ENCODE measurements around the gene SEMA3E. TPM values are rescaled to one million over a fixed set of nuclear protein-coding genes. Genes with fewer than 3 reads are reported as not detected.

SEMA3E gene
- total RNA-seq, 1 experiment from 2014 or later: 0.20 TPM

- Mint-ChIP-seq H3K4me1 (ENCODE audit: low read depth, unreplicated experiment) (peaks cover 7% of the 10 kb centered on the region), H3K36me3 (ENCODE audit: insufficient read depth, unreplicated experiment) (no peaks in the 10 kb centered on the region), H3K4me3 (ENCODE audit: unreplicated experiment) (no peak overlapping the region), H3K9me3 (ENCODE audit: unreplicated experiment) (peaks cover 13% of the 10 kb centered on the region), H3K27ac (ENCODE audit: unreplicated experiment) (no peak overlapping the region), H3K27me3 (ENCODE audit: insufficient read depth, unreplicated experiment) (no peaks in the 10 kb centered on the region)
- H3K36me3 ChIP-seq (ENCODE audit: control insufficient read depth, insufficient read depth, low read length): no peaks in the 10 kb centered on the region
- H3K4me3 ChIP-seq (ENCODE audit: low read depth, low read length): no peak overlapping the region
- H3K9me3 ChIP-seq: peaks cover 17% of the 10 kb centered on the region
- TF ChIP-seq CTCF (IDR thresholded peaks at IDR 0.05; ENCODE audit: insufficient read depth in 1 of 2, low read depth in 1 of 2, low read length in 1 of 2, severe bottlenecking in 1 of 2, unreplicated experiment in 1 of 2): no peak
- DNase-seq: no peak
- H3K27me3 ChIP-seq (replicated peaks; ENCODE audit: control insufficient read depth, insufficient read depth, low read length): no peaks in the 10 kb centered on the region
- intact Hi-C loops (cut with micrococcal nuclease; ENCODE audit: unreplicated experiment): no loop called here
- POLR2A ChIA-PET: no interaction called here
- CTCF ChIA-PET: no interaction called here
- no TSS peak for BruUV-seq (replicated peaks)
- H3K4me1 ChIP-seq: peaks cover 6% of the 10 kb centered on the region; the same call in 1 of the 2 replicates
Measured at GRCh38 chr7:83547526-83547925, 101.4 kb downstream of the SEMA3E start.

DNA sequence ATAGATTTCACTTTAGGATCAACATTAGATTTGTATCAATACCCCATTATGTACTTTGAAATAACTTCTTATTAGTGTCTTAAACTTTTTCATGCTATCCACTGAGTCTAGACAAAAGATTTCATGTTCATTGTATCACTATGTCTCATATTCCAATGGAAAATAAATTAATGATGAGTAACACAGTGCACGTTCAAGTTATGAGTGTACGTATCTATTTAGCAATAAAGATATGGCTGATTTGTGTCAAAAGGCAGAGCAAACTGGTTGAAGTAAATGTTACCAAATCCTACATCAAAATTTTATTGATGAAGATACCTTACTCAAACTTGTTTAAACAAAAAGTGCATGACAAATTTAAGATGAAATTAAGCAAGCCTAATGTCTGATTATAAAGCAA, 102.4 kb downstream of the SEMA3E start:
- Histone ChIP-seq H3K4me3 (ENCODE audit: low read depth, low read length) (no peak overlapping the region), H3K36me3 (ENCODE audit: control insufficient read depth, insufficient read depth, low read length) (no peaks in the 10 kb centered on the region), H3K4me1 (no peaks in the 10 kb centered on the region), H3K9me3 (peaks cover 11% of the 10 kb centered on the region), H3K27me3 (replicated peaks; ENCODE audit: control insufficient read depth, insufficient read depth, low read length) (no peaks in the 10 kb centered on the region)
- no peak for TF ChIP-seq CTCF (IDR thresholded peaks at IDR 0.05; ENCODE audit: insufficient read depth in 1 of 2, low read depth in 1 of 2, low read length in 1 of 2, severe bottlenecking in 1 of 2, unreplicated experiment in 1 of 2)
- no peak for DNase-seq
- peaks cover 6% of the 10 kb centered on the region for H3K9me3 Mint-ChIP-seq (ENCODE audit: unreplicated experiment)
- H3K4me3 Mint-ChIP-seq (ENCODE audit: unreplicated experiment): no peak overlapping the region
- ChIA-PET POLR2A (no interaction called here), CTCF (no interaction called here)
- H3K36me3 Mint-ChIP-seq (ENCODE audit: insufficient read depth, unreplicated experiment): no peaks in the 10 kb centered on the region
- intact Hi-C loops (cut with micrococcal nuclease; ENCODE audit: unreplicated experiment): no loop called here
- peaks cover 7% of the 10 kb centered on the region for H3K4me1 Mint-ChIP-seq (ENCODE audit: low read depth, unreplicated experiment)
- BruUV-seq (replicated peaks): no TSS peak
- H3K27ac Mint-ChIP-seq (ENCODE audit: unreplicated experiment): no peak overlapping the region
- no peaks in the 10 kb centered on the region for H3K27me3 Mint-ChIP-seq (ENCODE audit: insufficient read depth, unreplicated experiment)

DNA sequence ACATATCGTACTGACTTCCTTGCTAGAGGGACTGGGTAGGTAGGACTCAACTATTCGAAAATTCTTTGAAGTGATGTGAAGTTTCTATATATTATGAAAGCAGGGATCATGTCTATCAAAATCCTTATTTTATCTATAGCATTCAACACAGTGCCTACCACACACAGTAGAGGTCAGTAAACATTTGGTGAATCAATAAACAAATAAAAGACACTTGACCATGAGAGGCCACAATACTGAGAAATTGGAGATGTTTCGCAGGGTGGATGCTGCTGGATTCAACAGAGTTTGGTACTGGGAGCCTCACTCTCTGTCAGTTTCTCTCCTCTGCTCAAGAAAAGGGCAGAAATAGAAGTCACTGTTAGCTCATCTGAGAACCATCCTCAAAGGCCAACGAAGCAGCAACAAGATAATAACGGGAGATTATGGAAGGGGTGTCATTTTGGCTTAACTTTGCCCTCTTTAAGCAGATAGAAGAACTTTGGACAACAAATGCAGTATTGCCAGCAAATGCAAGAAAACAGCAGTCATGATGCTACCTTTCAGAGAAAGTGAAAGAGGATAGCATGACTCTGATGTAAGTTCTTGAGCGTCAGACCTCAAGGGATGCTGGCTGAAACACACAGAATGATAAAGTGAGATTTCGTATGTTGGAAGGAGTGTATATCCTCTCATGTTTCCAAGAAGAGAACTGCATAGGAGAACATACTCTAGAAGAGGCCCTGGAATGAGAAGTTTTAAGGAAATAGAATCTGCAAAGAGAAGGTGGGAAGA, 107.6 kb downstream of the SEMA3E start:
- Mint-ChIP-seq H3K27ac (ENCODE audit: unreplicated experiment) (no peak overlapping the region), H3K36me3 (ENCODE audit: insufficient read depth, unreplicated experiment) (no peaks in the 10 kb centered on the region), H3K4me1 (ENCODE audit: low read depth, unreplicated experiment) (no peaks in the 10 kb centered on the region), H3K4me3 (ENCODE audit: unreplicated experiment) (no peak overlapping the region), H3K27me3 (ENCODE audit: insufficient read depth, unreplicated experiment) (peaks cover 4% of the 10 kb centered on the region), H3K9me3 (ENCODE audit: unreplicated experiment) (no peaks in the 10 kb centered on the region)
- intact Hi-C loops (cut with micrococcal nuclease; ENCODE audit: unreplicated experiment): no loop called here
- Histone ChIP-seq H3K9me3 (no peaks in the 10 kb centered on the region), H3K4me3 (ENCODE audit: low read depth, low read length) (no peak overlapping the region), H3K36me3 (ENCODE audit: control insufficient read depth, insufficient read depth, low read length) (no peaks in the 10 kb centered on the region), H3K4me1 (no peaks in the 10 kb centered on the region), H3K27me3 (replicated peaks; ENCODE audit: control insufficient read depth, insufficient read depth, low read length) (no peaks in the 10 kb centered on the region)
- no peak for DNase-seq
- no TSS peak for BruUV-seq (replicated peaks)
- ChIA-PET CTCF (no interaction called here), POLR2A (no interaction called here)
- no peak for TF ChIP-seq CTCF (IDR thresholded peaks at IDR 0.05; ENCODE audit: insufficient read depth in 1 of 2, low read depth in 1 of 2, low read length in 1 of 2, severe bottlenecking in 1 of 2, unreplicated experiment in 1 of 2)
